ENCODE measurements around the gene AREL1. TPM values are rescaled to one million over a fixed set of nuclear protein-coding genes. Genes with fewer than 3 reads are reported as not detected.

The AREL1 gene
- total and polyA plus RNA-seq, 2 of the 8 experiments (the other 6 are each of a cell fraction or from before 2014, with no cell fraction given), result 31.4 to 49.1 TPM

DNA sequence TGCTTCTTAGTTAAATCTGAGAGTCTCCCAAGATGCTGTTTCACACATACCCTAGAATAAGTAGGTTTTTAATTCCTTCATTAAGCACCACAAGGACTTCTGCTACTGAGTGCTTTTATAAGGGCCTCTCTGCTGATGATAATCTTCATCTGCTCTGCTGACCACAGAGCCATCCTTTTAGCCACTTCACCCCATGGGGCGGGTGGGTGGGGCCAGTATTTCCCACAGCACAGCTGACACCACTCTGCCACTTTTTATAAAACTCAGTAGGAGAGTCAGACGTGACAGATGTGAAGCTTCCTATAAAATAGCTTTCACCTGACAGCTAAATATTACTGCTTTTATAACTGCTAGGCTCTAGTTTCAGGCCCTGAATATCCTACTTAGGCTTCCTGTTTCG, 20.3 kb upstream of the AREL1 start (continued):
- TF ChIP-seq GTF2F1 (IDR thresholded peaks at IDR 0.05; ENCODE audit: borderline replicate concordance, low read depth, low read length), result no peak
- TF ChIP-seq CTBP2 (IDR thresholded peaks at IDR 0.05; ENCODE audit: borderline replicate concordance, insufficient read depth, insufficient read length, low read length), result no peak
- no peak for TF ChIP-seq CBX5 (IDR thresholded peaks at IDR 0.05; ENCODE audit: low read depth, low read length)
- TF ChIP-seq RAD21 (IDR thresholded peaks at IDR 0.05 in 1 of 2, conservative IDR thresholded peaks at IDR 0.05 in 1 of 2; ENCODE audit: low read depth in 2 of 2, low read length in 2 of 2), result no peak
- TF ChIP-seq SP1 (IDR thresholded peaks at IDR 0.05; ENCODE audit: low read depth, low read length), result no peak
- no peak for TF ChIP-seq HDAC2 (IDR thresholded peaks at IDR 0.05; ENCODE audit: borderline replicate concordance in 1 of 2, low read depth in 2 of 2, low read length in 2 of 2)
